Head of caudate nucleus (tissue), 42 donors: ENCODE results near the gene MINDY4.

Experiments
- DNase-seq, 42 donors: peaks; one replicate each; pipeline versions ENCODE4 v3.0.0 to v3.0.0-alpha.2; 2020 to 2021; ENCODE audit warnings: mixed read lengths in 7 of 42
- intact Hi-C: fragments of 100-400 bp; cut with DNase I; formaldehyde crosslinking; loops from one replicate; pipeline ENCODE4 v1.15.0; 2022

The MINDY4 gene

DNA sequence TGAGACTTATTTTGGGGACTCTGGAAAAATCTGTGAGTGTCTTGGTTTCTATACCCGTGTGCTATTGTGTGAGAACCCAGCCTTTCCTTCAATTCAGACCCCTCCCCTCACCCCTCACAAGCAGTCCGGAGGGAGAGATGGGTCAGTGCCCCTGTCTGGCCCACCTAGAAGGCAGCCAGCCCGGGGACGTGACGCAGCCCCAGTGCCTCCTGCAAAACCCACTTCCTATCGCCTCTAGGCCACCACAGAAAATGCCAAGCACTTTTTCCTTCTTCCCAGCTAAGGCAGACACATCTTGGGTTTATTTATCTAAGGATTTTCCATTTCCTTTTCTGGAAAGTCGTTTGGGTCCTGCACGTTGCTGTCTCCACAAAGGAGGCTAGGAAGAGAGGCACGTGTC lies 128.8 kb downstream of the MINDY4 start:
- intact Hi-C loops: no loop called here
- no peak for DNase-seq

DNA sequence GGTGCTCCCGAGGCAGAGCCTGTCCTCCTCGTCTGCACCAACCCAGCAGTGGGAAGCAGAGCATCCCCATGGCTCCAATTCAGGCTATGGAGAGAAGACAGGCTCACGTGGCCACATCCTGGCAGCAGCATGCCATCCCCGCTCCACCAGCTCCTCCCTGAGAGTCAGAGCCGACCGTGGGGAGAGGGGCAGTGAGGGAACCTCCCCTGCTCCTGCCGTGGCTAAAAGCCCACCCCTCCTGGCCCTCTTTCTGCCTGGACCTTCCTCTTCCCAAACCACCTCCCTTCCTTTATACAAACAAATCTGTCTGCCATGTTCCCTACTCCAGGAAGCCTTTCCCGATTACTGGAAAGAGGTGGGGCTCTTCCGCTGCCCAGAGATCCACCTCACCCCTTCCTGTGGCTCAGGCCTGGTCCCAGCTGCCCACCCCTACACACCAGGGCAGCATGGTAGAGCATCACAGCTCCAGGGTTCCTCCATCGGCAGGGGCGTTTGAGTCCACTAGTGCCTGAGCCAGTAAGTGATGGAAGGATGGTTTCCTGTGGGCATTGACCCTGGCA lies 129.7 kb downstream of the MINDY4 start:
- no peak for DNase-seq
- intact Hi-C loops: no loop called here

DNA sequence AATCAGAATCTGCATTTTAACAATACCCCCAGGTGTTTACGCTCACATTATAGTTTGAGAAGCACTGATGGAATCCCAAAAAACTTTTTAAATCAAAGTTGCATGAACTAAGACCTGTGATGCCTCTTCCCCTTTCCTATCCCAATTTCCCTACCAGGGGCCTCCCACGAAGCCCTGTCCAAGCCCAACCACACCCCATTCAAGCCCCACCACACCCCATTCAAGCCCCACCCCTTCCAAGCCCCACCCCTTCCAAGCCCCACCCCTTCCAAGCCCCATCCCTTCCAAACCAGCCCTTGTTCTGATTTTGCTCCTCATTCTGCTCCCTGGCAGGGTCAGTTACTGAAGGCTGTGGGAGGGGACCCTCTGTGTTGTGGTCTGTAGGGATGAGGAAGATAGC lies 130.6 kb downstream of the MINDY4 start:
- DNase-seq: no peak
- intact Hi-C loops: no loop called here

DNA sequence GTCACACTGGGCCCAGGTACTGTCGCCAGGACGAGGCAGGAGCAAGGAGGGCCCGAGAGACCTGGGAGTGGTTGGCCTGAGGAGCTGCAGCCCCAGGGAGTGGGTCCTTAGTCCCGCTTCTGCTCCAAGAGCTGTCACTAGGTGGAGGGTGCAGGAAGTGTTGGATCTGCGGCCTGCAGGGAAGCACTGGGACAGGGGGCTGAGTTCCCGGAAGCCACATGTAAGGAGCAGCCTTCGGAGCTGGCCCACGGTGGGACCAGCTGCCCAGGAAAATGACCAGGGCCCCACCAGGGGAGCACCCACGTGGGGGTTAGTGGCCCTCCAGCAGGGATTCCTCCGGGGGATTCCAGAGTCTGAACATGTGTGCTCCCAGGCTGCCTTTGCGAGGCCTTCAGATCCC lies 131.2 kb downstream of the MINDY4 start:
- no peak for DNase-seq
- intact Hi-C loops: no loop called here

DNA sequence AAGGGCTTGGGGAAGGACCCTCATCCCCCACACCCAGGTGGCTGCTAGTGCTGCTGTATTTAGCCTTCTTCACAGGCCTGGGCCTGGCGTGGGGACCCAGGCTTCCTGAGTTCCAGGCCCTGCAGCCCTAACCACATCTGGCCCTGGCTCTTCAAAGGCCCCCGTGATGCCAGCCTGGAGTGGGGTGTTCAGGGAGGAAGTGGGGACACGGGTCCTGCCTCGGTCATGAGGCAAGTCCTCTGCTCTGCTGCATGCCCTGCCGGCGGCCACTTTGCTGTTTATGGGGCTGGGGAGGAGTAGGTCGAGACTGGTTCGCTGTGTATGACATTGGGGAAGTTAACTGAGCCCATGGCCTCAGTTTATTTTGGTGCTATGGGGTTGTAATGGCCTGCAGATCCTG lies 131.9 kb downstream of the MINDY4 start:
- intact Hi-C loops: no loop called here
- no peak for DNase-seq

DNA sequence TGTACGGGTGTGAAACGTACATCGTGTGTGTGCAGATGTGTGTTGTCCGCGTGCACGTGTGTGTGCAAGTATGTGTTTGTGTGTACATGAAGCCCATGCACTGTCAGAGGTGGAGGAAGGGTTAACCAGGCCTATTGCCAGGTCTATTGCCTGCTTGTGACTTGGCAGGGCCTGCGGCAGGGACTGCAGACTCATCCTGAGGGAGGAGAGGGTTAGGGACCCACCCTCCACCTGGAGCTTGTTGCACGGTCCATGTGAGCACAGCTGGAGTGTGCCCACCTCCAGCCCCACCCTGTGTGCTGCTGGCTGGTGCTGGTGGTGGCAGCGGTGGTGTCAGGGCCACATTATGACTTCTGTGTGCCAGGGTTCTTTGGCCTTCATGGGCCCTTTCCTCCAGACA lies 133.3 kb downstream of the MINDY4 start:
- DNase-seq: no peak
- intact Hi-C loops: no loop called here

DNA sequence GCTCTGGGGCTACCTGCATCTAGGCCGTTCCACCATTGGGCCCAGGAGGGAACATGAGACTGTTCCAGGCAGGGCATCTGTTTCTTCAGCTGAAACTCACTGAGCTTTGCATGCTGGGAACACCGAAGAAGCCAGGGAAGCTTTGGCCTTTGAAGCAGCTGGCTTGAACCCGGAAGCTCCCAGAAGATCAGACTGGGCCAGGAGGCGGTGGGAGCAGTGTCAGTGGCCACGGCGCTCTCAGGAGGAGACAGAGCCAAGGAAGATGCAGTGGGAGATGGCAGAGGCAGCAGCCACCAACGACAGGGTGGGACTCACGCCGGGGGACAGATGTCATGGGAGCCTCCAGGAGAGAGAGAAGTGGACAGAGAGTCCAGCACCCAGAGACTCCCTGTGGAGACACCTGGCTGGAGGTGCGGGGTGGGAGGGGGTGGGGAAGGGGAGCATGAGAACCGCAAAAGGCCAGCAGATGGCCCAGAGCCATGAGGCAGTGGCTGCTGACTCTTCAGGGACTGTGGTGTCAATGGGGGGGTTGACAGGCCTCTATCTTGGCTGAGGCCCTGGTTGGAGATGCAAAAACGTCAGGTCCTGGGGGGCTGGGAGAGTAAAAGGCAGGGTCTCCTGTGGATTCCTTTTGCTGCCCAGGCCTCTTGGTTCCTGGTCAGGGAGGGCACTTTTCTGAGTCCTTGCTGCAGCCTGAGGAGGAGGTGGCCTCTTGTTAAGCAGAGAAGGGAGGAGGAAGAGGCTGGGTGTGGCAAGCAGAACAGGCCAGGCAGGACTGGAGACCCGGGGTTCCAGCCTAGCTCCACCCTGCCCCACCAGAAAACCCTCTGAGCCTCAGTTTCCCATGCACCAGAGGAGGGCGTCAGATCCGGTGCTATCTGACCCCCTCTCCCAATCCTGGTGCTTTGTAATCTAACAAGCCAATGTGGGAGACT lies 134.1 kb downstream of the MINDY4 start:
- no peak for DNase-seq
- intact Hi-C loops: no loop called here

DNA sequence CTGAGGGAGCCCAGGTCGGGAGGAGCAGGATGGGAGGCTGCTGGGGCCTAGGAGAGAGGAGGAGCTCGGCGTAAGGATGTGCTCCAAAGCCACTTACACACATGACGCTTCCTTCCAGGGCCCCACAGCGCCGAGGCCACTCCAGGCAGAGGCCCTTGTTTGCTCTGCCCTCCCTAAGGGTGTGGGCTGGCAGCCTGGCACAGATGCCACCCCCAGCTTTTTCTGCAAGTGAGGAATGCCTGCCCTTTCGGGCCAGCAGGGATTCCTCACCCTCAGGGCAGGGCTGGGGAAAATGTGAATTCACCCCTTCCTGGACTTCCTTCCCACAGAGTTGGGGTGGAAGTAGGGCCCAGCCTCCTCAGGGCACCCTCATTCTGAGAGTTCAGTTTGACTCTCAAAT lies 134.8 kb downstream of the MINDY4 start:
- intact Hi-C loops: no loop called here
- no peak for DNase-seq

DNA sequence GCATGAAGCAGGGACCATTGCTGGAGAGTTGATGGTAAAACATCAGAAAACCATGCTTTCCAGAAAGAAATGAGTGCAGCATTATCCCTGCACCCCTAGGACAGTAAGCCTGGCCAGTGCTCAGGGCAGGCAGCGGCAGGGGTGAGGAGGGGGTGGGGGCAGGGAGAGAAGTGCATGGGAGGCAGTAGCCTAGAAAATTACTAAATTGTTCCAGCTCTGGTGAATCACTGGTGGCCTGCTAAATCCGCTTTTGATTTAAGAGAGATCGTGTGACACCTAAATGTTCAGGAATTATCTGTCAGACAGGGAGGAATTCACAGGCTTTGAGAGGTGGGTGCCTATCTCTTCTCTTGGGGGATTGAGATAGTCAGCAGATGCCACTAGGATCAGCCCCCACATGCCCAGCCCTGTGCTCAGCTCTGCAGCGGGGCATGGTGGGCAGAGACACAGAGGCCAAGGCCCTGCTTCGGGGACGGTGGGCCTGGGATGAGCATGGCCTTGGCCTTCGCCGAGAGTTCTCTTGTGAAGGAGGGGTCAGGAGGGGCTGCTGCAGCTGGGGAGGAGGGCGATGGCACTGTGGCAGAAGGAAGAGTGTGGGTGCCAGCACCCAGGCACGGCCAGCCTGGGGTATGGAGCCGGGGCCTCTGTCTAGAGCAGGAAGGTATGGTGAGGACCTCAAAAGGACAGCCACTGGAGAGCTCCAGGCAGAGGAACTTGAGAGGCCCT lies 135.5 kb downstream of the MINDY4 start:
- peak in 3 of 42 donors; percentile 37 to 54 (median 50) for DNase-seq
- intact Hi-C loops: no loop called here

DNA sequence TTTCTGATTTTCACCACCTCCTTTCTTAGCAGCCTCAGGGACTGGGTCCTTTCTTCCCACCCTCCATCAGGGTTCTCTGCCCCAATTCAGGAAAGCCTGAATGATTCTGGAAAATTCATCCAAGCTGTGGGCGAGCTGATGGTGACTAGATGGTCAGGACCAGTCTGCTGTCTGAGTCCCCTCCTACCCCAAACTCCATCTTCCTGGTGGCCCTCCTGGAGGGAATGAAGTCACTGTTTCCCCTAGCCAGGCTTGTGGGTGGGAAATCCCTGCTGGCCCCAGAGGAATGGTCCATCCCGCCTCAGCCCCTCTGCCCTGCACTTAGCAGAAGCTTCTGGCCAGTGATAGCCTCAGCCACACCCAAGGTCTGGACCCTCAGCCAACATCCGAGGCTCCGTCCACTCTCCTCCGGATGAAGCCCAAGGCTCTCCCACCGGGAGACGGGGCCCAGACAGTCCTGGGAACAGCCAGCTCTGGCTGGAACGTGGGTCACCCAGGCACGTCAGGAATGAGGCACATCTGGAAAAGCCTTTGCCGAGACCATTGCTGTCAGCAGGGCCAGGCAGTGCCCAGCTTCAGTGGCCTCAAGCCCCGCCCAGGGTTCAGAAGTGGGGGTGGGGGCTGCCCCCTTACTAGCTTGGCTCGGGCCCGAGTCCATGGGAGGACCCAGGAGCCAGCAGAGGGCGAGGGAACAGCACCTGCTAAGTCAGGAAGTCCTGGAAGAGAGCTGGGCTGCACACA lies 136.5 kb downstream of the MINDY4 start:
- intact Hi-C loops: no loop called here
- no peak for DNase-seq

DNA sequence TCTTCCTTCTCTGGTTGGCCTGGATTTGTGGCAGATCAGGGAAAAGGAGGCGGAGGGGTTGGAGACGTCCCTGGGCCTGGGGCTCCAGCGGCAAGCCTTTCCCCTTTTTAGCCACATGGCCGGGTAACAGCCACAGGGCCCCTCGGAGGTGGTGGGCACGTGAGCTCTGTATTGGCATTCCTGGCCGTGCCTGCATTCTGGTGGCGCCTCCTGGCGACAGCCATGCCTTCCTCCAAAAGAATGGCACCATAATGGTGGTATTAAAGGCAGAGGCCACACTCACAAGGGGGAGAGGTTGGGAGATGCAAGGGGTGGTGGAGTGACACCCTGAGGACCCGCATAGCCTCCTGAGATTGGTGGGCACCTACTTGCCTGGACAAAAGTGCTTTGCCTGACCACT lies 137.5 kb downstream of the MINDY4 start:
- intact Hi-C loops: no loop called here
- peak in 3 of 42 donors; percentile 12 to 52 (median 31) for DNase-seq

DNA sequence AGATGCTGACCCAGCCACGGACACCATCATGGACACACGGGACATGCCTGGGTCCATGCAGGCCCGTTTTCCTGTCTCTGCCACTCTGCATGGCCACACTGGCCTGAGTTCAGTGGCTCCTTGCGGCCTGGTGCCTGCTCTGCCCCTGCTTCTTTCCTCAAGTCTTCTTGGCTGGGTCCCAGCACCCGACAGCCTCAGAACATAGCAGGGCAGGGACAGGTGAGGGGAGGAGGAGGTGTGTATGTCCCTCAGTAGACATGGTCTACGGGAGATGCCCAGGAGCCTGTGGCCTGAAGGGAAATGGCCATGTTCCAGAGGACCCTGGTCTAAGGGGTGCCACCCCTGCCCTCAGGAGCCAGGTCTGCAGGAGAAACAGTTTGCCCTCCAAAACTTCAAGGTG lies 138.2 kb downstream of the MINDY4 start:
- intact Hi-C loops: no loop called here
- no peak for DNase-seq

DNA sequence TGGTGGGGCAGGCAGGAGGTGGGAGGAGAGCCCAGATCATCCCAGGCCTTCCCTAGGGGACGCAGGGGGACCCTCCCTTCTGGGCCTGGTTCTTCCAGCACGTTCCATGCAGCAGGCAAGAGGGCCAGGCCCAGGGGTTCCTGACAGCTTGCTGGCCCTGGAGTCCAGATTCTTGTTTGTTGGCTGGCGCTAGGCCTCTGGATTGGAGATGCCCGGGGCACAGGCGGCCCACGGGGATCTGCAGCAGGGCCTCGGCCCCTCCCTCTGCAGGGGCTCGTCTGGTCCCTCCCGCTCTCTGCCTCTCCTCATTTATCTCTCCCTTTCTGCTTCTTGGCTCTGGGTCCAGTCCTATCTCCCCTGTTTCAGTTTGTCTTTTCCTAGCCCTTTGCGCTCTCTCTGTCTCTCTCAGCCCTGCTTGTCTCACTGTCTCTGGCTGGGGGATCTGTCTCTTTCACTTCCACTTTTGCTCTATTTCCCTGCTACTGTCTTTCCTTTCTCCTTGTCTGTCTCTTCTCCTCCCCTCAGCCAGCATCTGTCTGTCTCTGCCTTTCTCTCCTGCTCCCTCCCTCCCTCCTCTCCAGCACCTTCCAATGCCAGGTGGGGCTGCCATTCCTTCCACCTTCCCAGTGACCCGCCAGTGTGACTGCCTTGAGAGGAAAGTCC lies 139.3 kb downstream of the MINDY4 start:
- intact Hi-C loops: no loop called here
- DNase-seq: no peak

DNA sequence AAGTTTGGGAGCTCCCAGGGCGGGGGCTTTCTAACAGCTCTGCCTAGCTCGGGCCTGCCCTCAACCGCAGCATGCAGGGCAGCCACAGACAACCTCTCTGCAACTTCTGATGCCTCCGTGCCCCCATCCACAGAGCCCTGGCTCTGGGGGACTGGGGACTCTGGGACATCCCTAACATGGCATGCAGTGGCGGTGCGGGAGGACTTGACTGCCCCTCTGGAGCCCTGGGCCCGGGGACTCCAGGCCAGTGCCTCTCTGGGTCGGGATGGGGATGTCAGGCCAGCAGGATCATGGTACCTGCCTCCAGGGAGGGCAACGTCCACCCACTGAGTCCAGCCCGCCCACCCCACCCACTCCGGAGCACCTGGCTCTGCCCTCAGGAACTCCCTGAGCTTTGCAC lies 139.9 kb downstream of the MINDY4 start:
- intact Hi-C loops: no loop called here
- DNase-seq: no peak

DNA sequence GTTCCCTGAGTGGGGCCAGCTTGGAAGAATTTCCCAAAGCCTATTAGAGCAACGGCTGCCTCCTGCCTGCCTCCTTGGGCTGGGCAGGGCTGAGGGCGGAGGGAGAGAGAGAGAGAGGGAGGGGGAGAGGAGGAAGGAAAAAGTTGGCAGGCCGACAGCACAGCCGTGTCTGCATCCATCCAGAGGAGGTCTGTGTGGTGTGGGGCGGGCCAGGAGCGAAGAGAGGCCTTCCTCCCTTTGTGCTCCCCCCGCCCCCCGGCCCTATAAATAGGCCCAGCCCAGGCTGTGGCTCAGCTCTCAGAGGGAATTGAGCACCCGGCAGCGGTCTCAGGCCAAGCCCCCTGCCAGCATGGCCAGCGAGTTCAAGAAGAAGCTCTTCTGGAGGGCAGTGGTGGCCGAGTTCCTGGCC lies 140.3 kb downstream of the MINDY4 start, which contains the start of gene AQP1:
Gene AQP1, plus strand, starts transcription at position 293 of the 409 bp plus-strand sequence. Its CDS starts 57 bp downstream, at position 350.
- peak in 39 of 42 donors; percentile 13 to 78 (median 53) for DNase-seq
- intact Hi-C loops: no loop called here

DNA sequence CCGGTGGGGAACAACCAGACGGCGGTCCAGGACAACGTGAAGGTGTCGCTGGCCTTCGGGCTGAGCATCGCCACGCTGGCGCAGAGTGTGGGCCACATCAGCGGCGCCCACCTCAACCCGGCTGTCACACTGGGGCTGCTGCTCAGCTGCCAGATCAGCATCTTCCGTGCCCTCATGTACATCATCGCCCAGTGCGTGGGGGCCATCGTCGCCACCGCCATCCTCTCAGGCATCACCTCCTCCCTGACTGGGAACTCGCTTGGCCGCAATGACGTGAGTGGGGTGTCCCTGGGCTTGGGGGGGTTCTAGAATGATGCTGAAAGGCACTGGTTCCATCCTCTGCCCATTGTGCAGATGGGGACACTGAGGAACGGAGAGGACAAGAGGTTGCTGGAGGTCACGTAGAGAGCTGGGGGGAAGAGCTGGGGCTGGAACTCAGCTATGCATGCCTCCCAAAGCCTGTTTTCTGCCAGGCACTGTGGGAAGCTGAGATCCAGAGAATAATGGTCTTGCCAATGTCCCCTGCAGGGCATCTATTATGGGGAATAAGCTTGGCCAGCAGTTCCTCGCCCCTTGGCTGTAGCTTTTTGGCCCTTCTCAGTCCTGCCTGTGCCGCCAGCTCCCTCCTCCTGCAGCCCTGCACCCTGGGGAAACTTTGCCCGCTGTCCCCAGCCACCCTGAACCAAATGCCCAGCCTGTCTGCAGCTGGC lies 141.0 kb downstream of the MINDY4 start:
- DNase-seq: peak in 2 of 42 donors; percentile 41 to 48
- intact Hi-C loops: no loop called here

DNA sequence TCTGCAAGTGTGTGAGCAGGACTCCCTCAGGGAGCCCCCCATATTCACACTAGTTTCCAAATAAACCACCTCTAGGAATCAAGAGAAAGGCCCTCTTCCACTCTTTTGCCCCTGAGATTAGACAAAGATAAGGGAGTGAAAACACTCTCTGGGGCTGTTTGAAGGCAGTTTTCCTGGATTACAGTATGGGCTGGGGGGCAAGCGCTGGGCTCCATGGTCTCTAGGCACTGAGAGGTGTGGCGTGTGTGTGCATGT lies 141.4 kb downstream of the MINDY4 start:
- intact Hi-C loops: no loop called here
- no peak for DNase-seq

DNA sequence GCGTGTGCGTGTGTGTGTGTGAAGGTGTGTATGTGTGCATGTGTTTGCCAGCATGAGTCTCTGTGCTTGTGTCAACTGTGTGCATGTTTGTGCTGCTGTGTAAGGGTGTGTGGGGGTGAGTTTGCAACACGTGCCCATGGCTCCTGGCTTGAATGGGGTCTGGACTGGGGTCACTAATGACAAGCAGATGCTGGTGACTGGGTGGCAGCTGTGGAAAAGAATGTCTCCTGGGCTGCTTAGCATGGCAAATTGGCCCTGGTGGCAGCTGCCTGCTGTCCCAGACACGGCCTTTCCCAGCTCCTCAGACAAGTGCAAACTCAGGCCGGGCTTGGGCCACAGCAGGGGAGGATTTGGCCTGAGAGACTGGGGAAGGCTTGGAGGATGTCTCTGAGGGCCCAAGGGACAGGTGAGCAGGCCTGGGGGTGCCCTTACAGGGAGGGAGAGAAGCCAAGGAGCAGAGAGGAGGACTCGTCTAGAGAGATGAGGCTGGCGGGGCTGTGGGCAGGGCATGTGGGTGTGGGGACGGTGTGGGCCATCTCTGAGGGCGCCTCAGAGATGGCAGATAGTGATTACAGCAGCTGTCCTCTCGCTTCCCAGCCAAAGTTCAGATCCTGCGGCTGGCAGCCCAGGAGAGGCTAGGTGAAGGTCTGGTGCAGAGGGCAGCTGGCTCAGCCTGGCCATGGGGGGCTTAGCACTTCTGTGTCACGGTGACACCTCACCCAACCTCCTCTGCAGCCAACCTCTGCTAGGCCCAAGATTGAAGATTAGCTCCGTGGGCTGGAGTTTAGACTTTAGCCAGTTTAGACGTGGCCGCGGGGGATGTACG lies 142.0 kb downstream of the MINDY4 start:
- intact Hi-C loops: no loop called here
- no peak for DNase-seq
